Panc1 (cell line): ENCODE measurements around the gene CARMIL1.

Experiments
- SIN3A ChIP-seq: IDR thresholded peaks from 2 replicates; pipeline ENCODE4 v1.6.1; 2012; ENCODE audit warnings: low read depth, mild to moderate bottlenecking, low read length, moderate library complexity, borderline replicate concordance; ENCODE audit not compliant: insufficient read depth
- TF ChIP-seq, protein P1 (sequence below): fragments of 450-650 bp; IDR thresholded peaks from 2 replicates; pipeline ENCODE4 v1.5.1; 2017; ENCODE audit warnings: mild to moderate bottlenecking
- TF ChIP-seq, protein P2 (sequence below), 2 experiments: IDR thresholded peaks; 2 replicates each; pipeline ENCODE4 v1.6.1; 2011 to 2012; ENCODE audit warnings: low read depth in 2 of 2, control low read depth in 1 of 2, low read length in 1 of 2, mild to moderate bottlenecking in 1 of 2, moderate library complexity in 1 of 2; ENCODE audit not compliant: insufficient read depth in 1 of 2

DNA sequence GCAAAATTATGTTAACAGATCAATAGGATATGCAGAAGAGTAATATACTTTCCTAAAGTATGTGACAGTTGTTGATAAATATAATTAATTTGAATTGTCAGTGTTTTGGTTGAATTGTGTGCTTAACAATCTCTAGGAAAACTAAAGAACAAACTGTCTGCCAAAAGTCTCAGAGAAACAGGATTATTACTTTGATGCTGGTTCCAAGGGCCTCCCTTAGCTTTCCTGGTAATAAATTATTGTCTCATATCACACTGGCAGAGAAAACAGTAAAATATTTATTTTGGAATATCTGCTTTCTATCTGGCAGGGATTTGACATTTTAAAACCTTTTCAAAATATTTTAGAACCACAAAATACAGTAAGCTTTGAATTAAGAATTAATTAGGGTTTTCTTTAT, 40.1 kb upstream of the CARMIL1 start:
- TF ChIP-seq, protein P1, sequence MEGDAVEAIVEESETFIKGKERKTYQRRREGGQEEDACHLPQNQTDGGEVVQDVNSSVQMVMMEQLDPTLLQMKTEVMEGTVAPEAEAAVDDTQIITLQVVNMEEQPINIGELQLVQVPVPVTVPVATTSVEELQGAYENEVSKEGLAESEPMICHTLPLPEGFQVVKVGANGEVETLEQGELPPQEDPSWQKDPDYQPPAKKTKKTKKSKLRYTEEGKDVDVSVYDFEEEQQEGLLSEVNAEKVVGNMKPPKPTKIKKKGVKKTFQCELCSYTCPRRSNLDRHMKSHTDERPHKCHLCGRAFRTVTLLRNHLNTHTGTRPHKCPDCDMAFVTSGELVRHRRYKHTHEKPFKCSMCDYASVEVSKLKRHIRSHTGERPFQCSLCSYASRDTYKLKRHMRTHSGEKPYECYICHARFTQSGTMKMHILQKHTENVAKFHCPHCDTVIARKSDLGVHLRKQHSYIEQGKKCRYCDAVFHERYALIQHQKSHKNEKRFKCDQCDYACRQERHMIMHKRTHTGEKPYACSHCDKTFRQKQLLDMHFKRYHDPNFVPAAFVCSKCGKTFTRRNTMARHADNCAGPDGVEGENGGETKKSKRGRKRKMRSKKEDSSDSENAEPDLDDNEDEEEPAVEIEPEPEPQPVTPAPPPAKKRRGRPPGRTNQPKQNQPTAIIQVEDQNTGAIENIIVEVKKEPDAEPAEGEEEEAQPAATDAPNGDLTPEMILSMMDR: no peak
- no peak for TF ChIP-seq SIN3A
- TF ChIP-seq, protein P2, sequence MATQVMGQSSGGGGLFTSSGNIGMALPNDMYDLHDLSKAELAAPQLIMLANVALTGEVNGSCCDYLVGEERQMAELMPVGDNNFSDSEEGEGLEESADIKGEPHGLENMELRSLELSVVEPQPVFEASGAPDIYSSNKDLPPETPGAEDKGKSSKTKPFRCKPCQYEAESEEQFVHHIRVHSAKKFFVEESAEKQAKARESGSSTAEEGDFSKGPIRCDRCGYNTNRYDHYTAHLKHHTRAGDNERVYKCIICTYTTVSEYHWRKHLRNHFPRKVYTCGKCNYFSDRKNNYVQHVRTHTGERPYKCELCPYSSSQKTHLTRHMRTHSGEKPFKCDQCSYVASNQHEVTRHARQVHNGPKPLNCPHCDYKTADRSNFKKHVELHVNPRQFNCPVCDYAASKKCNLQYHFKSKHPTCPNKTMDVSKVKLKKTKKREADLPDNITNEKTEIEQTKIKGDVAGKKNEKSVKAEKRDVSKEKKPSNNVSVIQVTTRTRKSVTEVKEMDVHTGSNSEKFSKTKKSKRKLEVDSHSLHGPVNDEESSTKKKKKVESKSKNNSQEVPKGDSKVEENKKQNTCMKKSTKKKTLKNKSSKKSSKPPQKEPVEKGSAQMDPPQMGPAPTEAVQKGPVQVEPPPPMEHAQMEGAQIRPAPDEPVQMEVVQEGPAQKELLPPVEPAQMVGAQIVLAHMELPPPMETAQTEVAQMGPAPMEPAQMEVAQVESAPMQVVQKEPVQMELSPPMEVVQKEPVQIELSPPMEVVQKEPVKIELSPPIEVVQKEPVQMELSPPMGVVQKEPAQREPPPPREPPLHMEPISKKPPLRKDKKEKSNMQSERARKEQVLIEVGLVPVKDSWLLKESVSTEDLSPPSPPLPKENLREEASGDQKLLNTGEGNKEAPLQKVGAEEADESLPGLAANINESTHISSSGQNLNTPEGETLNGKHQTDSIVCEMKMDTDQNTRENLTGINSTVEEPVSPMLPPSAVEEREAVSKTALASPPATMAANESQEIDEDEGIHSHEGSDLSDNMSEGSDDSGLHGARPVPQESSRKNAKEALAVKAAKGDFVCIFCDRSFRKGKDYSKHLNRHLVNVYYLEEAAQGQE (IDR thresholded peaks at IDR 0.05; ENCODE audit: insufficient read depth in 1 of 2, low read depth in 2 of 2, low read length in 1 of 2): no peak
